ENCODE results near the gene TINAG. TPM values are rescaled to one million over a fixed set of nuclear protein-coding genes. Genes with fewer than 3 reads are reported as not detected.
A peak's percentile ranks its signal among the peaks of the same experiment; 100 is the strongest.
"Not testable (repeated sequence)": the region's sequence is repeated elsewhere in the genome, so short reads cannot be mapped to it uniquely, and the experiment has no call there.

Gene TINAG
- total and polyA plus RNA-seq, 2 donors (not counting 1 experiment from before 2014, with no cell fraction given): not detected

GRCh38 chr6:54320871-54321270 lies 12.6 kb downstream of the TINAG start:
- Histone ChIP-seq H3K4me3 (replicated peaks in 1 of 4; ENCODE audit: control extremely low read depth in 1 of 4, insufficient read depth in 1 of 4, low read depth in 3 of 4, low read length in 4 of 4) (no peak overlapping the region), H3K27me3 (ENCODE audit: control insufficient read depth, insufficient read depth, low read length) (no peaks in the 10 kb centered on the region), H2AFZ (ENCODE audit: low read length) (no peak overlapping the region), H3K4me1 (ENCODE audit: control insufficient read depth, extremely low read depth, insufficient read depth, low read length) (no peaks in the 10 kb centered on the region), H3K9ac (ENCODE audit: insufficient read depth, low read length) (no peak overlapping the region), H3K79me2 (ENCODE audit: control insufficient read depth, insufficient read depth, low read length) (no peaks in the 10 kb centered on the region), H3K4me2 (ENCODE audit: extremely low read depth, insufficient read depth, low read length) (no peak overlapping the region), H3K27ac (ENCODE audit: insufficient read depth, low read length) (no peak overlapping the region), H4K20me1 (ENCODE audit: control insufficient read depth, extremely low read depth, insufficient read depth, low read length) (no peaks in the 10 kb centered on the region), H3K9me3 (ENCODE audit: control insufficient read depth, insufficient read depth, low read depth, low read length) (no peaks in the 10 kb centered on the region), H3K36me3 (ENCODE audit: control insufficient read depth, insufficient read depth, low read length) (no peaks in the 10 kb centered on the region)
- TF ChIP-seq CTCF (conservative IDR thresholded peaks at IDR 0.05 in 1 of 2, IDR thresholded peaks at IDR 0.05 in 1 of 2; ENCODE audit: low read depth in 1 of 2, low read length in 2 of 2): no peak
- DNase-seq (ENCODE audit: low read depth in 2 of 2): no peak

- Histone ChIP-seq H3K27me3 (ENCODE audit: control insufficient read depth, insufficient read depth, low read length) (no peaks in the 10 kb centered on the region), H3K36me3 (ENCODE audit: control insufficient read depth, insufficient read depth, low read length) (no peaks in the 10 kb centered on the region), H3K9ac (ENCODE audit: insufficient read depth, low read length) (no peak overlapping the region), H3K79me2 (ENCODE audit: control insufficient read depth, insufficient read depth, low read length) (no peaks in the 10 kb centered on the region), H3K4me3 (replicated peaks in 1 of 4; ENCODE audit: control extremely low read depth in 1 of 4, insufficient read depth in 1 of 4, low read depth in 3 of 4, low read length in 4 of 4) (no peak overlapping the region), H4K20me1 (ENCODE audit: control insufficient read depth, extremely low read depth, insufficient read depth, low read length) (no peaks in the 10 kb centered on the region), H3K27ac (ENCODE audit: insufficient read depth, low read length) (no peak overlapping the region), H2AFZ (ENCODE audit: low read length) (no peak overlapping the region), H3K4me2 (ENCODE audit: extremely low read depth, insufficient read depth, low read length) (no peak overlapping the region), H3K4me1 (ENCODE audit: control insufficient read depth, extremely low read depth, insufficient read depth, low read length) (no peaks in the 10 kb centered on the region), H3K9me3 (ENCODE audit: control insufficient read depth, insufficient read depth, low read depth, low read length) (no peaks in the 10 kb centered on the region)
- DNase-seq (ENCODE audit: low read depth in 2 of 2): peak in 1 of 2 donors; percentile 3
- TF ChIP-seq CTCF (conservative IDR thresholded peaks at IDR 0.05 in 1 of 2, IDR thresholded peaks at IDR 0.05 in 1 of 2; ENCODE audit: low read depth in 1 of 2, low read length in 2 of 2): no peak
- no peak for TF ChIP-seq EZH2 (IDR thresholded peaks at IDR 0.05; ENCODE audit: low read length, missing control alignments)
Measured at GRCh38 chr6:54327631-54328030, 19.4 kb downstream of the TINAG start.

- not testable (repeated sequence) for H3K36me3 ChIP-seq (ENCODE audit: control insufficient read depth, insufficient read depth, low read length); H3K9ac ChIP-seq (ENCODE audit: insufficient read depth, low read length); H3K79me2 ChIP-seq (ENCODE audit: control insufficient read depth, insufficient read depth, low read length); H3K9me3 ChIP-seq (ENCODE audit: control insufficient read depth, insufficient read depth, low read depth, low read length); H3K4me2 ChIP-seq (ENCODE audit: extremely low read depth, insufficient read depth, low read length); H3K27ac ChIP-seq (ENCODE audit: insufficient read depth, low read length); H4K20me1 ChIP-seq (ENCODE audit: control insufficient read depth, extremely low read depth, insufficient read depth, low read length); H2AFZ ChIP-seq (ENCODE audit: low read length); H3K27me3 ChIP-seq (ENCODE audit: control insufficient read depth, insufficient read depth, low read length); H3K4me3 ChIP-seq (replicated peaks in 1 of 4; ENCODE audit: control extremely low read depth in 1 of 4, insufficient read depth in 1 of 4, low read depth in 3 of 4, low read length in 4 of 4); H3K4me1 ChIP-seq (ENCODE audit: control insufficient read depth, extremely low read depth, insufficient read depth, low read length)
- DNase-seq (ENCODE audit: low read depth in 2 of 2): peak in 1 of 2 donors; percentile 77
Measured at GRCh38 chr6:54331571-54331970, 23.3 kb downstream of the TINAG start.
